HG02571 (cell line): ENCODE data around the gene LCN12.
"Not testable (repeated sequence)": the region's sequence is repeated elsewhere in the genome, so short reads cannot be mapped to it uniquely, and the experiment has no call there.

ENCODE experiments used
- ATAC-seq: cut with Tn5 transposase; IDR thresholded peaks from one replicate; pipeline ENCODE4 v1.9.1; 2021; ENCODE audit warnings: mild to moderate bottlenecking, moderate library complexity; ENCODE audit not compliant: unreplicated experiment

LCN12 gene

GRCh38 chr9:136985027-136985602 lies 33.0 kb downstream of the LCN12 start:
- ATAC-seq = no peak

- ATAC-seq = no peak
Measured at GRCh38 chr9:136985853-136986252, 33.8 kb downstream of the LCN12 start.

- ATAC-seq = no peak
Measured at GRCh38 chr9:136988872-136989271, 36.8 kb downstream of the LCN12 start.

- ATAC-seq = no peak
Measured at GRCh38 chr9:136990242-136990911, 38.3 kb downstream of the LCN12 start.

GRCh38 chr9:136991993-136992818 lies 40.1 kb downstream of the LCN12 start, which contains the start of gene PAXX:
TSS of gene PAXX (plus strand) at chr9:136992422. CDS start at chr9:136992444, 22 bp downstream.
- peak; percentile 65 for ATAC-seq

GRCh38 chr9:136992819-136993369 lies 40.8 kb downstream of the LCN12 start:
- no peak for ATAC-seq

GRCh38 chr9:136994180-136994887 lies 42.3 kb downstream of the LCN12 start:
- no peak for ATAC-seq

GRCh38 chr9:136994888-136995230 lies 42.8 kb downstream of the LCN12 start:
- ATAC-seq = no peak

GRCh38 chr9:136995362-136995761 lies 43.3 kb downstream of the LCN12 start:
- no peak for ATAC-seq

- no peak for ATAC-seq
Measured at GRCh38 chr9:136995772-136996311, 43.8 kb downstream of the LCN12 start.

GRCh38 chr9:136996361-136997292 lies 44.6 kb downstream of the LCN12 start, which contains the start of gene CLIC3:
TSS of gene CLIC3 (minus strand) at chr9:136996568. CDS start at chr9:136996543, 25 bp downstream.
- ATAC-seq = no peak

- ATAC-seq = no peak
Measured at GRCh38 chr9:136997371-136997770, 45.3 kb downstream of the LCN12 start.

- ATAC-seq = no peak
Measured at GRCh38 chr9:136997830-136998234, 45.8 kb downstream of the LCN12 start.

- peak; percentile 59 for ATAC-seq
Measured at GRCh38 chr9:137000177-137000930, 48.3 kb downstream of the LCN12 start.

GRCh38 chr9:137001857-137002645 lies 50.0 kb downstream of the LCN12 start:
- no peak for ATAC-seq

- no peak for ATAC-seq
Measured at GRCh38 chr9:137002646-137003041, 50.6 kb downstream of the LCN12 start.

GRCh38 chr9:137004285-137004684 lies 52.2 kb downstream of the LCN12 start:
- not testable (repeated sequence) for ATAC-seq
